Sigmoid colon (tissue), 7 donors: ENCODE measurements around the gene IL36B. TPM values are rescaled to one million over a fixed set of nuclear protein-coding genes. Genes with fewer than 3 reads are reported as not detected.

Experiments
- DNase-seq: peaks from one replicate; pipeline ENCODE4 v3.0.0-alpha.2; 2019
- H3K27ac ChIP-seq, 4 donors: fragments of 200-600 bp; sonication (generic); one replicate each; pipeline ENCODE4 v1.5.1; 2016 to 2019; ENCODE audit warnings: mild to moderate bottlenecking in 1 of 4
- H3K27me3 ChIP-seq, 3 donors: fragments of 200-600 bp; sonication (generic); one replicate each; pipeline ENCODE4 v1.5.1; 2019; ENCODE audit warnings: mild to moderate bottlenecking in 1 of 3
- H3K36me3 ChIP-seq, 4 donors: fragments of 200-600 bp; sonication (generic); one replicate each; pipeline ENCODE4 v1.5.1; 2016 to 2019
- H3K4me1 ChIP-seq, 4 donors: fragments of 200-600 bp; sonication (generic); one replicate each; pipeline ENCODE4 v1.5.1; 2017 to 2019
- H3K4me3 ChIP-seq, 4 donors: fragments of 200-600 bp; sonication (generic); one replicate each; pipeline ENCODE4 v1.5.1; 2017 to 2019; ENCODE audit warnings: mild to moderate bottlenecking in 2 of 4, moderate library complexity in 1 of 4
- H3K9me3 ChIP-seq, 4 donors: fragments of 200-600 bp in 3 of 4; sonication (generic) in 3 of 4; one replicate each; pipeline versions ENCODE4 v1.5.1 to v1.6.1; 2013 to 2019
- CTCF ChIP-seq, 4 experiments: fragments of 450-650 bp in 3 of 4; fragments of 200-600 bp in 1 of 4; IDR thresholded peaks; one replicate each; pipeline ENCODE4 v1.5.1; 2016 to 2019; ENCODE audit warnings: antibody characterized with exemption in 4 of 4, mild to moderate bottlenecking in 3 of 4, moderate library complexity in 2 of 4
- EP300 ChIP-seq, 4 donors: sonication (generic); formaldehyde crosslinking; IDR thresholded peaks; one replicate each; pipeline ENCODE4 v1.6.1; 2017; ENCODE audit warnings: antibody characterized with exemption in 4 of 4
- POLR2A ChIP-seq, 2 donors: fragments of 450-650 bp; IDR thresholded peaks; one replicate each; pipeline ENCODE4 v1.6.1; 2016; ENCODE audit warnings: antibody characterized with exemption in 2 of 2, mild to moderate bottlenecking in 2 of 2, moderate library complexity in 2 of 2
- POLR2AphosphoS5 ChIP-seq, 4 donors: sonication (generic); formaldehyde crosslinking; IDR thresholded peaks; one replicate each; pipeline ENCODE4 v1.6.1; 2017; ENCODE audit warnings: antibody characterized with exemption in 4 of 4
- WGBS, 2 donors: extraction: QIAGEN DNeasy Blood & Tissue Kit; methylation state at CpG; one replicate each; pipeline ENCODE4 v1.1.7; 2013; 5-methylcytosine and 5-hydroxymethylcytosine counted together
- intact Hi-C: fragments of 100-400 bp; cut with DNase I; formaldehyde crosslinking; loops from one replicate; pipeline ENCODE4 v1.15.1; 2023
- polyA plus RNA-seq, 3 donors: library from polyadenylated mRNA; stranded (reverse); fragments of 200-250 nt; gene quantifications; one replicate each; pipeline ENCODE4 v1.2.3, GENCODE V29; 2013
- total RNA-seq, 4 donors: library from RNA; depleted of rRNA; stranded (reverse); fragments of >200 nt; gene quantifications; one replicate each; pipeline ENCODE4 v1.1.0, GENCODE V29; 2016
- donor health status: healthy with polysubstance abuse.
- donor health status: Bipolar disorder and iron deficiency.
- donor health status: healthy.

Gene IL36B
- total and polyA plus RNA-seq, 7 donors, result not detected

GRCh38 chr2:113061241-113061640, 8.6 kb upstream of the IL36B start:
- intact Hi-C loops, result no loop called here
- 67 to 73% methylated on average over 2 of the region's 2 CpGs for WGBS, 2 donors
- TF ChIP-seq POLR2A (IDR thresholded peaks at IDR 0.05), result no peak
- TF ChIP-seq POLR2AphosphoS5 (IDR thresholded peaks at IDR 0.05), result no peak
- no peak for TF ChIP-seq CTCF (IDR thresholded peaks at IDR 0.05)
- TF ChIP-seq EP300 (IDR thresholded peaks at IDR 0.05), result no peak
- no peak overlapping the region for H3K27ac ChIP-seq
- no peaks in the 10 kb centered on the region for H3K36me3 ChIP-seq
- no peak overlapping the region for H3K4me3 ChIP-seq
- DNase-seq, result no peak
- H3K9me3 ChIP-seq, result no peaks in the 10 kb centered on the region
- no peaks in the 10 kb centered on the region for H3K4me1 ChIP-seq
- H3K27me3 ChIP-seq, result peaks cover 0 to 4% (median 0%) of the 10 kb centered on the region in 3 donors

GRCh38 chr2:113060796-113061195, 8.1 kb upstream of the IL36B start:
- intact Hi-C loops, result no loop called here
- no peaks in the 10 kb centered on the region for H3K4me1 ChIP-seq
- H3K27ac ChIP-seq, result no peak overlapping the region
- no peak for DNase-seq
- TF ChIP-seq POLR2AphosphoS5 (IDR thresholded peaks at IDR 0.05), result no peak
- no peak for TF ChIP-seq CTCF (IDR thresholded peaks at IDR 0.05)
- TF ChIP-seq EP300 (IDR thresholded peaks at IDR 0.05), result no peak
- TF ChIP-seq POLR2A (IDR thresholded peaks at IDR 0.05), result no peak
- H3K27me3 ChIP-seq, result peaks cover 0 to 4% (median 0%) of the 10 kb centered on the region in 3 donors
- H3K4me3 ChIP-seq, result no peak overlapping the region
- 72 to 80% methylated on average over 1 of the region's 1 CpG for WGBS, 2 donors
- no peaks in the 10 kb centered on the region for H3K36me3 ChIP-seq
- H3K9me3 ChIP-seq, result no peaks in the 10 kb centered on the region

- no peaks in the 10 kb centered on the region for H3K4me1 ChIP-seq
- TF ChIP-seq POLR2A (IDR thresholded peaks at IDR 0.05), result no peak
- no peak for TF ChIP-seq POLR2AphosphoS5 (IDR thresholded peaks at IDR 0.05)
- TF ChIP-seq EP300 (IDR thresholded peaks at IDR 0.05), result no peak
- no peak for TF ChIP-seq CTCF (IDR thresholded peaks at IDR 0.05)
- intact Hi-C loops, result no loop called here
- DNase-seq, result no peak
- no peak overlapping the region for H3K4me3 ChIP-seq
- H3K9me3 ChIP-seq, result no peaks in the 10 kb centered on the region
- no peaks in the 10 kb centered on the region for H3K36me3 ChIP-seq
- H3K27me3 ChIP-seq, result peaks cover 0 to 4% (median 0%) of the 10 kb centered on the region in 3 donors
- no peak overlapping the region for H3K27ac ChIP-seq
- 79 to 88% methylated on average over 4 of the region's 4 CpGs for WGBS, 2 donors
Measured at GRCh38 chr2:113060396-113060795, 7.7 kb upstream of the IL36B start.

- DNase-seq, result no peak
- no peak within 1 kb of the TSS for H3K4me3 ChIP-seq
- intact Hi-C loops, result no loop called here
- no peaks in the 10 kb centered on the region for H3K36me3 ChIP-seq
- no peak within 1 kb of the TSS for H3K27ac ChIP-seq
- 81% methylated on average over 15 of the region's 15 CpGs for WGBS, 2 donors
- H3K9me3 ChIP-seq, result no peaks in the 10 kb centered on the region
- no peaks in the 10 kb centered on the region for H3K4me1 ChIP-seq
- H3K27me3 ChIP-seq, result peaks cover 0 to 4% (median 0%) of the 10 kb centered on the region in 3 donors
- TF ChIP-seq CTCF (IDR thresholded peaks at IDR 0.05), result no peak
Measured at GRCh38 chr2:113058998-113059960, 6.6 kb upstream of the IL36B start, which contains the start of gene IL36RN. IL36RN (plus strand) TSS chr2:113059198; CDS start chr2:113059439, 241 bp downstream.
